ENCODE data around the gene SOX6.

The SOX6 gene

GRCh38 chr11:16293204-16293681, 63.1 kb downstream of the SOX6 start:
- Histone ChIP-seq H3K4me3 (ENCODE audit: low read depth, low read length) (no peak overlapping the region), H3K27ac (no peak overlapping the region), H3K27me3 (replicated peaks) (no peaks in the 10 kb centered on the region), H3K36me3 (replicated peaks) (no peaks in the 10 kb centered on the region)
- in situ Hi-C loops (cut with HindIII; ENCODE audit: low pct_ligation_motif_present, low sequenced_read_pairs) = no loop called here
- DNase-seq = peak; percentile 4
- TF ChIP-seq, protein P1, sequence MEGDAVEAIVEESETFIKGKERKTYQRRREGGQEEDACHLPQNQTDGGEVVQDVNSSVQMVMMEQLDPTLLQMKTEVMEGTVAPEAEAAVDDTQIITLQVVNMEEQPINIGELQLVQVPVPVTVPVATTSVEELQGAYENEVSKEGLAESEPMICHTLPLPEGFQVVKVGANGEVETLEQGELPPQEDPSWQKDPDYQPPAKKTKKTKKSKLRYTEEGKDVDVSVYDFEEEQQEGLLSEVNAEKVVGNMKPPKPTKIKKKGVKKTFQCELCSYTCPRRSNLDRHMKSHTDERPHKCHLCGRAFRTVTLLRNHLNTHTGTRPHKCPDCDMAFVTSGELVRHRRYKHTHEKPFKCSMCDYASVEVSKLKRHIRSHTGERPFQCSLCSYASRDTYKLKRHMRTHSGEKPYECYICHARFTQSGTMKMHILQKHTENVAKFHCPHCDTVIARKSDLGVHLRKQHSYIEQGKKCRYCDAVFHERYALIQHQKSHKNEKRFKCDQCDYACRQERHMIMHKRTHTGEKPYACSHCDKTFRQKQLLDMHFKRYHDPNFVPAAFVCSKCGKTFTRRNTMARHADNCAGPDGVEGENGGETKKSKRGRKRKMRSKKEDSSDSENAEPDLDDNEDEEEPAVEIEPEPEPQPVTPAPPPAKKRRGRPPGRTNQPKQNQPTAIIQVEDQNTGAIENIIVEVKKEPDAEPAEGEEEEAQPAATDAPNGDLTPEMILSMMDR (IDR thresholded peaks at IDR 0.05; ENCODE audit: low read depth, low read length, missing control alignments) = no peak

DNA sequence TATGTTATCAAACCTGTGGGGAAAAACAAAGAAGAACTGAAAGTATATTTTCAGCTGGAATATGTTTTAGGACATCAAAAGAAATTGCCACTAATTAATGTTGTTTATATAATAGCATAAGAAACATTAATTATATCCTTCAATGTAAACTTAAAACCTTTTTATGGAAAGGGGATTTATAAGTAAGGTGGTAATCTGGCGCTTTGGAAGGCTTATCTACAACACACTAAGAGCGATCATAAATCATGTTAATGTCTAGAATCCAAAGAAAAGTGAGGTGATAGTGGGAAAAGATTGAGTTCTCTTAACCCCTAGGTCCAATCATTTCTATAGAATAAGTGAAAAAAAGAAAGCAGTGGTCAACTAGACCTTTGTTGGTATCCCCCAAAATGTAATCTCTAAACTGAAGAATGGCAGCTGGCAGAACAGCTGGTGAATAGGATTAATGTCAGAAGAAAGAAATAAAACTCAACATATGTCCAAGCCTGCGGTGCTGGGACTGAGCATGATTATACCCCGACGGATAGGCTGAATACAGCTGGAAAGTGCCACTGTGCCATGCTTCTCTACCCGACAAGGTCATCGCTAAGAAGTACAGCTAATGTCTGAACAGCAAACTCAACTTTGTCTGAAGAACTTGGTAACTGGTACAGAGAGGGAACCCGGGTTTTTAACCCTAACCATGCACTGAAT, 64.0 kb downstream of the SOX6 start:
- TF ChIP-seq, protein P1 (IDR thresholded peaks at IDR 0.05; ENCODE audit: low read depth, low read length, missing control alignments) = no peak
- no peak for DNase-seq
- H3K27me3 ChIP-seq (replicated peaks) = no peaks in the 10 kb centered on the region
- in situ Hi-C loops (cut with HindIII; ENCODE audit: low pct_ligation_motif_present, low sequenced_read_pairs) = no loop called here
- H3K27ac ChIP-seq = no peak overlapping the region
- no peak overlapping the region for H3K4me3 ChIP-seq (ENCODE audit: low read depth, low read length)
- H3K36me3 ChIP-seq (replicated peaks) = no peaks in the 10 kb centered on the region

DNA sequence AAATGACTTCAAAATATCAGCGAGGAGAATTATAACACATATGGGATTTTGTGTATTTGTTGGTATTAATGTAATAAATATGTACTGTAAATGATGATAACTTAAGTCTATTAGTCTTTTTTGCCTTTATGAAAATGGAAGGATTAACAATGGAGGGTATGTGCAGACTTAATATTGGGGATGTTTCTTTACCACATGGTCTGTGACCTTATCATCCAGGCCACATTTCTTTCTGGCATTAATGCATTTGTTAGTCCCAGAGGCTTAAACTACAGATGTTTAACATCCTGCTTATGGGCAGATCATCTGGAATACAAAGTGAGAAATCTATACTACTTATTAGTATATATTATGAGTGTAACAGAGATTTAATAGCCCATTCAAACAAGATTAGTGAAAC, 64.6 kb downstream of the SOX6 start:
- in situ Hi-C loops (cut with HindIII; ENCODE audit: low pct_ligation_motif_present, low sequenced_read_pairs) = no loop called here
- DNase-seq = no peak
- H3K27me3 ChIP-seq (replicated peaks) = no peaks in the 10 kb centered on the region
- H3K4me3 ChIP-seq (ENCODE audit: low read depth, low read length) = no peak overlapping the region
- no peak overlapping the region for H3K27ac ChIP-seq
- no peaks in the 10 kb centered on the region for H3K36me3 ChIP-seq (replicated peaks)
- TF ChIP-seq, protein P1 (IDR thresholded peaks at IDR 0.05; ENCODE audit: low read depth, low read length, missing control alignments) = no peak

DNA sequence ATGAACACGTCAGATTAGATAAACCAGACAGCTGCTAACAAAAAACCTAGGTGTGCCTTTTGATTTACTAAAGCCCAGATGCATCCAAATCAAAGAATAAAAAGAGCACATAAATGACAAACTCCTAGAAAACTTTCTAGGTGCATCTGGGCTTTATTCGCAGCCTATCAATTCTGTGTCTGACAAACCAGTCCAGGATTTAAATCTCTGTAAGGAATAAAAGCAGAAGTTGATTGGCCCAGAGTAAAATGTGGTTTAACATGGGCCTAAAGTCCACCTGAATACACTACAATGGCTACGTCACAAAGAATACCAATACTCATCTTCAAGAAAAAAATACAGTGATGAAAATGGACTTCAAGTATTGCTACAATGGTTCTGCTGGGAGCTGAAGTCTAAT, 66.8 kb downstream of the SOX6 start:
- H3K27ac ChIP-seq = no peak overlapping the region
- TF ChIP-seq, protein P1 (IDR thresholded peaks at IDR 0.05; ENCODE audit: low read depth, low read length, missing control alignments) = no peak
- DNase-seq = no peak
- in situ Hi-C loops (cut with HindIII; ENCODE audit: low pct_ligation_motif_present, low sequenced_read_pairs) = no loop called here
- H3K27me3 ChIP-seq (replicated peaks) = no peaks in the 10 kb centered on the region
- H3K4me3 ChIP-seq (ENCODE audit: low read depth, low read length) = no peak overlapping the region
- no peaks in the 10 kb centered on the region for H3K36me3 ChIP-seq (replicated peaks)

GRCh38 chr11:16287630-16288280, 68.6 kb downstream of the SOX6 start:
- no peak overlapping the region for H3K4me3 ChIP-seq (ENCODE audit: low read depth, low read length)
- TF ChIP-seq, protein P1 (IDR thresholded peaks at IDR 0.05; ENCODE audit: low read depth, low read length, missing control alignments) = no peak

More at GRCh38 chr11:16287630-16288280, 68.6 kb downstream of the SOX6 start:
- Histone ChIP-seq H3K36me3 (replicated peaks) (no peaks in the 10 kb centered on the region), H3K27ac (no peak overlapping the region), H3K27me3 (replicated peaks) (no peaks in the 10 kb centered on the region)
- in situ Hi-C loops (cut with HindIII; ENCODE audit: low pct_ligation_motif_present, low sequenced_read_pairs) = no loop called here
- no peak for DNase-seq

Measured in brain microvascular endothelial cell (primary cell).